HepG2 (cell line): ENCODE results near the gene CDK10. TPM values are rescaled to one million over a fixed set of nuclear protein-coding genes. Genes with fewer than 3 reads are reported as not detected.

Experiments used
- AKAP8 ChIP-seq: sonication (generic); formaldehyde crosslinking; IDR thresholded peaks from 2 replicates; pipeline ENCODE4 v1.5.1; 2020; ENCODE audit warnings: mild to moderate bottlenecking, missing genetic modification reagents
- ARHGAP35 ChIP-seq: sonication (generic); formaldehyde crosslinking; IDR thresholded peaks from 2 replicates; pipeline ENCODE4 v1.9.0; 2022; ENCODE audit warnings: mild to moderate bottlenecking, inconsistent platforms, moderate library complexity, missing genetic modification reagents, borderline replicate concordance
- FOXO1 ChIP-seq: sonication (generic); formaldehyde crosslinking; IDR thresholded peaks from 2 replicates; pipeline ENCODE4 v1.4.0; 2020; ENCODE audit warnings: missing genetic modification reagents
- HDAC1 ChIP-seq: sonication (generic); formaldehyde crosslinking; IDR thresholded peaks from 2 replicates; pipeline ENCODE4 v1.5.1; 2020; ENCODE audit warnings: mild to moderate bottlenecking, missing genetic modification reagents
- HES4 ChIP-seq: sonication (generic); formaldehyde crosslinking; IDR thresholded peaks from 2 replicates; pipeline ENCODE4 v1.9.0; 2021; ENCODE audit warnings: mild to moderate bottlenecking, missing genetic modification reagents, borderline replicate concordance
- JUND ChIP-seq: sonication (generic); formaldehyde crosslinking; IDR thresholded peaks from 2 replicates; pipeline ENCODE4 v1.8.0; 2022; ENCODE audit warnings: mild to moderate bottlenecking, missing genetic modification reagents
- KAT7 ChIP-seq: IDR thresholded peaks from 2 replicates; pipeline ENCODE4 v1.6.1; 2018; ENCODE audit warnings: borderline replicate concordance, missing compliant biosample characterization
- KDM2A ChIP-seq: sonication (generic); formaldehyde crosslinking; IDR thresholded peaks from 2 replicates; pipeline ENCODE4 v1.4.0; 2020; ENCODE audit warnings: low read depth, missing genetic modification reagents, borderline replicate concordance
- MTA1 ChIP-seq: sonication (generic); formaldehyde crosslinking; IDR thresholded peaks from 2 replicates; pipeline ENCODE4 v1.4.0; 2020; ENCODE audit warnings: missing genetic modification reagents, mild to moderate bottlenecking, borderline replicate concordance
- NFIB ChIP-seq: sonication (generic); formaldehyde crosslinking; IDR thresholded peaks from 2 replicates; pipeline ENCODE4 v1.9.0; 2021; ENCODE audit warnings: missing genetic modification reagents, mild to moderate bottlenecking, borderline replicate concordance
- NFKBIZ ChIP-seq: IDR thresholded peaks from 2 replicates; pipeline ENCODE4 v1.6.1; 2018; ENCODE audit warnings: missing genetic modification reagents, missing compliant biosample characterization
- TBL1XR1 ChIP-seq: fragments of 150-350 bp; IDR thresholded peaks from 2 replicates; pipeline ENCODE4 v1.6.1; 2014; ENCODE audit warnings: borderline replicate concordance, low read length; ENCODE audit not compliant: partially characterized antibody
- TGIF2 ChIP-seq: IDR thresholded peaks from 2 replicates; pipeline ENCODE4 v1.6.1; 2016; ENCODE audit warnings: control low read depth, missing compliant biosample characterization
- ZMYM2 ChIP-seq: sonication (generic); formaldehyde crosslinking; IDR thresholded peaks from 2 replicates; pipeline ENCODE4 v1.8.0; 2022; ENCODE audit warnings: mild to moderate bottlenecking, missing genetic modification reagents
- ZNF121 ChIP-seq: sonication (generic); formaldehyde crosslinking; IDR thresholded peaks from 2 replicates; pipeline ENCODE4 v1.5.0; 2020; ENCODE audit warnings: mild to moderate bottlenecking, missing genetic modification reagents
- ZNF331 ChIP-seq: sonication (generic); formaldehyde crosslinking; IDR thresholded peaks from 2 replicates; pipeline ENCODE4 v1.4.0; 2020; ENCODE audit warnings: missing genetic modification reagents
- ZNF562 ChIP-seq: sonication (generic); formaldehyde crosslinking; IDR thresholded peaks from 2 replicates; pipeline ENCODE4 v1.8.0; 2022; ENCODE audit warnings: missing genetic modification reagents, borderline replicate concordance
- polyA plus RNA-seq, 8 experiments: library from polyadenylated mRNA; depleted of rRNA in 3 of 8; stranded (reverse) in 7 of 8; unstranded in 1 of 8; fragments of >200 nt; fragmentation: Illumina TruSeq in 4 of 8; extraction: Trizol in 4 of 8; gene quantifications; 2 replicates each; pipeline versions ENCODE4 v1.2.1 to v1.2.3, GENCODE V29; 2011 to 2016; ENCODE audit warnings: low read depth in 4 of 8, missing spikeins in 1 of 8, mixed read lengths in 1 of 8; ENCODE audit not compliant: insufficient read depth in 1 of 8
- total RNA-seq, 5 experiments: library from RNA; depleted of rRNA; stranded (reverse); fragments of >200 nt; fragmentation: Illumina TruSeq; extraction: Trizol; gene quantifications; 2 replicates each; pipeline ENCODE4 v1.2.3, GENCODE V29; 2016; ENCODE audit warnings: low read depth in 1 of 5
- TF ChIP-seq, protein P1 (sequence below): sonication (generic); formaldehyde crosslinking; IDR thresholded peaks from 2 replicates; pipeline ENCODE4 v1.4.0; 2020; ENCODE audit warnings: mild to moderate bottlenecking, low read depth, missing genetic modification reagents
- TF ChIP-seq, protein P2 (sequence below), 2 experiments: sonication (generic) in 1 of 2; formaldehyde crosslinking in 1 of 2; IDR thresholded peaks; 2 replicates each; pipeline versions ENCODE4 v1.5.1 to v1.6.1; 2011 to 2020; ENCODE audit warnings: borderline replicate concordance in 1 of 2, low read depth in 1 of 2, low read length in 1 of 2, mild to moderate bottlenecking in 1 of 2, missing genetic modification reagents in 1 of 2, moderate library complexity in 1 of 2
- TF ChIP-seq, protein P3 (sequence below): sonication (generic); formaldehyde crosslinking; IDR thresholded peaks from 2 replicates; pipeline ENCODE4 v1.4.0; 2020; ENCODE audit warnings: mild to moderate bottlenecking, missing genetic modification reagents, borderline replicate concordance

The CDK10 gene
- total and polyA plus RNA-seq, 2 of the 13 experiments (the other 11 are each of a cell fraction or from before 2014, with no cell fraction given): 2.5 to 3.9 TPM

DNA sequence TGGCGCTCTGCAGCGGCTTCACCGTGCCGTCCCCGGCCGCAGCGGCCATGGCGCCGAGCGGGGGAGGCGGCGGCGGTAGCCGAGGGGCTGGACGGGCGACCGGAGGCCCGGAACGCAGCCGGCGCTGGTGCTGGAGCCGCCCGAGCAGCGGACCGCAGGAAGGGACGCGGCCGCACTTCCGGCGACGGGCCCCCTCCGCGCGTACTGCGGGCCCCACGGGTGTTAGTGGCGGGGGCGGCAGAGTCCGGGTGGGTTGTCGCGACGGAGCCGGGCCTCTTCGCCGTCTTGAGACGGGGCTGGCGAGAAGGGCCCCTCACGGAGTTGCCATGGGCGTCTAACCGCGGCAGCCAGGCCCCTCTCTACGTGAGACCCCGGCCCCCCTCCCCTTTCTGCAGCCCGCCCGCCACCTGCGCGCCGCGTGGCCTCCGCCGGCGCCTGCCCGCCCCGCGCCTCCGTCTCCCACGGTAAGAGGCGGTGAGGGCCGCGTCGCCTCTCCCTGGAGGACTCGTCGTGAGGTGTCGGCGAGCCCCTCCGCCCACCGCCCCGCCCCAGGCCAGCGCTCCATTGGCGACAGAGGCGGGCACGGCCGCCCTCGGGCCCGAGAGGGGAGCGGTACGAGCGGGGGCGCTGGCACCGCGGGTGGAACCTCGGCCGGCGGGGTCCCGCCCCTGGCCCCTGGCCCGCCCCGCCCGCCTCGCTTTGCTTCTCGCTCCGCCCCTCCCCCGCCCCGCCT lies 34.5 kb downstream of the CDK10 start, which contains the start of the genes VPS9D1 and ZNF276 (continued):
- TF ChIP-seq AKAP8 (CRISPR knock-in tag): peak; percentile 94
- peak; percentile 79 for TF ChIP-seq KDM2A (CRISPR knock-in tag)
- TF ChIP-seq, protein P1, sequence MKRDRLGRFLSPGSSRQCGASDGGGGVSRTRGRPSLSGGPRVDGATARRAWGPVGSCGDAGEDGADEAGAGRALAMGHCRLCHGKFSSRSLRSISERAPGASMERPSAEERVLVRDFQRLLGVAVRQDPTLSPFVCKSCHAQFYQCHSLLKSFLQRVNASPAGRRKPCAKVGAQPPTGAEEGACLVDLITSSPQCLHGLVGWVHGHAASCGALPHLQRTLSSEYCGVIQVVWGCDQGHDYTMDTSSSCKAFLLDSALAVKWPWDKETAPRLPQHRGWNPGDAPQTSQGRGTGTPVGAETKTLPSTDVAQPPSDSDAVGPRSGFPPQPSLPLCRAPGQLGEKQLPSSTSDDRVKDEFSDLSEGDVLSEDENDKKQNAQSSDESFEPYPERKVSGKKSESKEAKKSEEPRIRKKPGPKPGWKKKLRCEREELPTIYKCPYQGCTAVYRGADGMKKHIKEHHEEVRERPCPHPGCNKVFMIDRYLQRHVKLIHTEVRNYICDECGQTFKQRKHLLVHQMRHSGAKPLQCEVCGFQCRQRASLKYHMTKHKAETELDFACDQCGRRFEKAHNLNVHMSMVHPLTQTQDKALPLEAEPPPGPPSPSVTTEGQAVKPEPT: peak; percentile 96
- TF ChIP-seq NFKBIZ (CRISPR knock-in tag): no peak
- TF ChIP-seq, protein P2, sequence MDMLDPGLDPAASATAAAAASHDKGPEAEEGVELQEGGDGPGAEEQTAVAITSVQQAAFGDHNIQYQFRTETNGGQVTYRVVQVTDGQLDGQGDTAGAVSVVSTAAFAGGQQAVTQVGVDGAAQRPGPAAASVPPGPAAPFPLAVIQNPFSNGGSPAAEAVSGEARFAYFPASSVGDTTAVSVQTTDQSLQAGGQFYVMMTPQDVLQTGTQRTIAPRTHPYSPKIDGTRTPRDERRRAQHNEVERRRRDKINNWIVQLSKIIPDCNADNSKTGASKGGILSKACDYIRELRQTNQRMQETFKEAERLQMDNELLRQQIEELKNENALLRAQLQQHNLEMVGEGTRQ (IDR thresholded peaks at IDR 0.05; ENCODE audit: low read depth, low read length): no peak
- TF ChIP-seq, protein P2 (CRISPR knock-in tag; IDR thresholded peaks at IDR 0.05; ENCODE audit: borderline replicate concordance): no peak; the same call in 1 of the 2 replicates
- peak; percentile 49; the same call in 1 of the 2 replicates for TF ChIP-seq ARHGAP35 (CRISPR knock-in tag)
- TF ChIP-seq TGIF2 (CRISPR knock-in tag): 0 out of 2 replicates have a peak, but pooled peaks have one; percentile 43
- peak; percentile 74 for TF ChIP-seq ZNF331 (CRISPR knock-in tag)
- TF ChIP-seq MTA1 (CRISPR knock-in tag): peak; percentile 98
- TF ChIP-seq, protein P3, sequence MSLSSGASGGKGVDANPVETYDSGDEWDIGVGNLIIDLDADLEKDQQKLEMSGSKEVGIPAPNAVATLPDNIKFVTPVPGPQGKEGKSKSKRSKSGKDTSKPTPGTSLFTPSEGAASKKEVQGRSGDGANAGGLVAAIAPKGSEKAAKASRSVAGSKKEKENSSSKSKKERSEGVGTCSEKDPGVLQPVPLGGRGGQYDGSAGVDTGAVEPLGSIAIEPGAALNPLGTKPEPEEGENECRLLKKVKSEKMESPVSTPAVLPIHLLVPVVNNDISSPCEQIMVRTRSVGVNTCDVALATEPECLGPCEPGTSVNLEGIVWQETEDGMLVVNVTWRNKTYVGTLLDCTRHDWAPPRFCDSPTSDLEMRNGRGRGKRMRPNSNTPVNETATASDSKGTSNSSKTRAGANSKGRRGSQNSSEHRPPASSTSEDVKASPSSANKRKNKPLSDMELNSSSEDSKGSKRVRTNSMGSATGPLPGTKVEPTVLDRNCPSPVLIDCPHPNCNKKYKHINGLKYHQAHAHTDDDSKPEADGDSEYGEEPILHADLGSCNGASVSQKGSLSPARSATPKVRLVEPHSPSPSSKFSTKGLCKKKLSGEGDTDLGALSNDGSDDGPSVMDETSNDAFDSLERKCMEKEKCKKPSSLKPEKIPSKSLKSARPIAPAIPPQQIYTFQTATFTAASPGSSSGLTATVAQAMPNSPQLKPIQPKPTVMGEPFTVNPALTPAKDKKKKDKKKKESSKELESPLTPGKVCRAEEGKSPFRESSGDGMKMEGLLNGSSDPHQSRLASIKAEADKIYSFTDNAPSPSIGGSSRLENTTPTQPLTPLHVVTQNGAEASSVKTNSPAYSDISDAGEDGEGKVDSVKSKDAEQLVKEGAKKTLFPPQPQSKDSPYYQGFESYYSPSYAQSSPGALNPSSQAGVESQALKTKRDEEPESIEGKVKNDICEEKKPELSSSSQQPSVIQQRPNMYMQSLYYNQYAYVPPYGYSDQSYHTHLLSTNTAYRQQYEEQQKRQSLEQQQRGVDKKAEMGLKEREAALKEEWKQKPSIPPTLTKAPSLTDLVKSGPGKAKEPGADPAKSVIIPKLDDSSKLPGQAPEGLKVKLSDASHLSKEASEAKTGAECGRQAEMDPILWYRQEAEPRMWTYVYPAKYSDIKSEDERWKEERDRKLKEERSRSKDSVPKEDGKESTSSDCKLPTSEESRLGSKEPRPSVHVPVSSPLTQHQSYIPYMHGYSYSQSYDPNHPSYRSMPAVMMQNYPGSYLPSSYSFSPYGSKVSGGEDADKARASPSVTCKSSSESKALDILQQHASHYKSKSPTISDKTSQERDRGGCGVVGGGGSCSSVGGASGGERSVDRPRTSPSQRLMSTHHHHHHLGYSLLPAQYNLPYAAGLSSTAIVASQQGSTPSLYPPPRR (CRISPR knock-in tag): peak; percentile 53
- peak; percentile 76 for TF ChIP-seq ZNF121 (CRISPR knock-in tag)
- TF ChIP-seq HES4: peak; percentile 95
- peak; percentile 87; the same call in 1 of the 2 replicates for TF ChIP-seq KAT7 (CRISPR knock-in tag)
- peak; percentile 72; the same call in 1 of the 2 replicates for TF ChIP-seq ZNF562 (CRISPR knock-in tag)
- TF ChIP-seq NFIB (CRISPR knock-in tag): no peak
- peak; percentile 91 for TF ChIP-seq HDAC1 (CRISPR knock-in tag)
- peak; percentile 57 for TF ChIP-seq TBL1XR1
- TF ChIP-seq JUND (CRISPR knock-in tag): peak; percentile 44
- peak; percentile 44; the same call in 1 of the 2 replicates for TF ChIP-seq ZMYM2 (CRISPR knock-in tag)
- TF ChIP-seq FOXO1 (CRISPR knock-in tag): 0 out of 2 replicates have a peak, but pooled peaks have one; percentile 13
